ENCODE data around the gene SCAI.

DNA sequence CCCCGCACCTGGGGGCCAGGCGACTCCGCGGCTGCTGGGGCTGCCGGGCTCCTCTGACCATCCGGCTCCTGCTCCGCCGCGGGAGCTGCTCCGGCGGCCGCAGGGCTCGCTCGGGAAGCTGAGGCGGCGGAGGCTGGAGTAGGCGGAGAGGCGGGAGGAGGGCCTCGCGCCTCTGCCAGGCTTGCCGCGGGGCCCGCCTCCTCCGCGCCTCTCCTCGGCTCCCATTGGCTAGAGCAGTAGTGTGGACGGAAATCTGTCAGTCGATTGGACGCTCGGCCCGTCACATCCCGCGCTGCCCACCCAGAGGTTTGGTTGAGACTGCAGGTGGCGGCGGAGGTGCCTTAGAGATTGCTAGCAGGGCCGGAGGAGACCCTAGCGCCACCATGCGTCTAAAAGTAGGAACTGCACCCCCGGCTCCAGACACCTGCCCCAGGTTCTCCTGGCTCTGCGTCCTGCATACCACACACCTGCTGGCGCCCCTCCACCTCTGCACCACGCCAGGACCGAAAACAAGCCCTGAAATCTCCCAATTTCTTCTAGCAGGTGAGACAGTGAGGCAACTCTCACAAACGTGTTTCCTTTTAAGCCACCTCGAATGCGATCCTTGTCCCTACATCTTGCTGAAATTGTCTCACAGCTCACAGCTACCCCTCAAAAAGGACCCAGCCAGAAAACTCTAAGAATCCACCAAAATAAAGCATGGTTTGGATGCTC is at the start of gene SCAI:
- TF ChIP-seq, protein P1, sequence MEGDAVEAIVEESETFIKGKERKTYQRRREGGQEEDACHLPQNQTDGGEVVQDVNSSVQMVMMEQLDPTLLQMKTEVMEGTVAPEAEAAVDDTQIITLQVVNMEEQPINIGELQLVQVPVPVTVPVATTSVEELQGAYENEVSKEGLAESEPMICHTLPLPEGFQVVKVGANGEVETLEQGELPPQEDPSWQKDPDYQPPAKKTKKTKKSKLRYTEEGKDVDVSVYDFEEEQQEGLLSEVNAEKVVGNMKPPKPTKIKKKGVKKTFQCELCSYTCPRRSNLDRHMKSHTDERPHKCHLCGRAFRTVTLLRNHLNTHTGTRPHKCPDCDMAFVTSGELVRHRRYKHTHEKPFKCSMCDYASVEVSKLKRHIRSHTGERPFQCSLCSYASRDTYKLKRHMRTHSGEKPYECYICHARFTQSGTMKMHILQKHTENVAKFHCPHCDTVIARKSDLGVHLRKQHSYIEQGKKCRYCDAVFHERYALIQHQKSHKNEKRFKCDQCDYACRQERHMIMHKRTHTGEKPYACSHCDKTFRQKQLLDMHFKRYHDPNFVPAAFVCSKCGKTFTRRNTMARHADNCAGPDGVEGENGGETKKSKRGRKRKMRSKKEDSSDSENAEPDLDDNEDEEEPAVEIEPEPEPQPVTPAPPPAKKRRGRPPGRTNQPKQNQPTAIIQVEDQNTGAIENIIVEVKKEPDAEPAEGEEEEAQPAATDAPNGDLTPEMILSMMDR (IDR thresholded peaks at IDR 0.05) = peak; percentile 92
- no peak for TF ChIP-seq POLR2AphosphoS5 (IDR thresholded peaks at IDR 0.05; ENCODE audit: low read depth, low read length)
- TF ChIP-seq REST (IDR thresholded peaks at IDR 0.05; ENCODE audit: insufficient read depth in 1 of 2, low read depth in 2 of 2, low read length in 1 of 2) = no peak
- no peak for TF ChIP-seq SIN3A (IDR thresholded peaks at IDR 0.05; ENCODE audit: borderline replicate concordance, insufficient read depth, low read depth, low read length)

Data from Panc1 (cell line).